ENCODE data around the gene NPAS3.

GRCh38 chr14:33081259-33081658, 142.6 kb downstream of the NPAS3 start:
- TF ChIP-seq POLR2A (IDR thresholded peaks at IDR 0.05) (no peak), POLR2AphosphoS5 (IDR thresholded peaks at IDR 0.05) (no peak), CTCF (IDR thresholded peaks at IDR 0.05) (no peak)

Measured in breast epithelium (tissue), 3 donors.